RWPE1 (cell line): Measurements from ENCODE around the gene ARNT2.
"Not testable (repeated sequence)": the region's sequence is repeated elsewhere in the genome, so short reads cannot be mapped to it uniquely, and the experiment has no call there.

Experiments used
- CTCF ChIA-PET: fragments of 350-600 bp; sonication (Branson Sonifier 250); formaldehyde crosslinking; extraction: SDS; loops from one replicate; lab custom pipeline; 2021; lab: Yijun Ruan, JAX
- POLR2A ChIA-PET: fragments of 400-600 bp; formaldehyde crosslinking; extraction: SDS; loops from one replicate; lab custom pipeline; 2020; ENCODE audit warnings: antibody characterized with exemption; ENCODE audit not compliant: low non-redundant PET; lab: Yijun Ruan, JAX
- DNase-seq: peaks from one replicate; pipeline ENCODE4 v3.0.0; 2012; ENCODE audit warnings: low spot score
- H3K27ac ChIP-seq: fragments of 450-650 bp; 2 replicates; pipeline ENCODE4 v1.5.1; 2017
- CTCF ChIP-seq: fragments of 450-650 bp; conservative IDR thresholded peaks from 2 replicates; pipeline ENCODE4 v1.5.1; 2017; ENCODE audit warnings: low read depth, mild to moderate bottlenecking

ARNT2 gene

GRCh38 chr15:80638553-80639167 is 234.5 kb downstream of the ARNT2 start:
- TF ChIP-seq CTCF, result no peak
- no peak for DNase-seq
- ChIA-PET CTCF (interaction anchor here (0.6 kb wide), 1 partner anchor 680 kb away, joined by 3 read pairs; no protein-coding TSS in a partner anchor), POLR2A (no interaction called here)
- no peak overlapping the region for H3K27ac ChIP-seq

- POLR2A ChIA-PET, result no interaction called here
- DNase-seq, result no peak
- CTCF ChIA-PET, result interaction anchor here (0.6 kb wide), 1 partner anchor 619 kb away, joined by 4 read pairs; no protein-coding TSS in a partner anchor
- no peak for TF ChIP-seq CTCF
- no peak overlapping the region for H3K27ac ChIP-seq
These were observed 235.0 kb downstream of the ARNT2 start for GRCh38 chr15:80639168-80639555.

GRCh38 chr15:80640531-80641121 is 236.4 kb downstream of the ARNT2 start:
- ChIA-PET POLR2A (no interaction called here), CTCF (no interaction called here)
- no peak for TF ChIP-seq CTCF
- H3K27ac ChIP-seq, result no peak overlapping the region
- DNase-seq, result no peak

DNA sequence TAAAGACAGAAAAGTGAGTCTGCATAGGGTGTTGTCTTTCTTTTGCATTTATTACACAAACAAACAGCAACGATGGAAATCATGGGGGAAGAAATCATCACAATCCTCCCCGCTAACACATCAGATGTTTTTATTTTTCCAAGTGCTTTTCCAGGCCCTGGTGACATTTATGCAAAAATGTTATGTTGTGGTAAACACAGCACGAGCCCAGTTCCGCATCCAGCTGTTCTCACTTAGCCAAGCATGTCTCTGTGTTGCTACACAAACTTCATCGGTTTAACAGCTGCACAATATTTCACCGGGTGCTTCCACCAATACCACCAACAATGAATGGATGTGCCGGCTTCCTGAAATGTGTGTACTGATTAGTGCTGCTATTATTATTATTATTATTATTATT is 237.2 kb downstream of the ARNT2 start:
- TF ChIP-seq CTCF, result no peak
- POLR2A ChIA-PET, result no interaction called here
- DNase-seq, result no peak
- H3K27ac ChIP-seq, result no peak overlapping the region
- CTCF ChIA-PET, result interaction anchor here (0.6 kb wide), 1 partner anchor 136 kb away, joined by 5 read pairs; no protein-coding TSS in a partner anchor

DNA sequence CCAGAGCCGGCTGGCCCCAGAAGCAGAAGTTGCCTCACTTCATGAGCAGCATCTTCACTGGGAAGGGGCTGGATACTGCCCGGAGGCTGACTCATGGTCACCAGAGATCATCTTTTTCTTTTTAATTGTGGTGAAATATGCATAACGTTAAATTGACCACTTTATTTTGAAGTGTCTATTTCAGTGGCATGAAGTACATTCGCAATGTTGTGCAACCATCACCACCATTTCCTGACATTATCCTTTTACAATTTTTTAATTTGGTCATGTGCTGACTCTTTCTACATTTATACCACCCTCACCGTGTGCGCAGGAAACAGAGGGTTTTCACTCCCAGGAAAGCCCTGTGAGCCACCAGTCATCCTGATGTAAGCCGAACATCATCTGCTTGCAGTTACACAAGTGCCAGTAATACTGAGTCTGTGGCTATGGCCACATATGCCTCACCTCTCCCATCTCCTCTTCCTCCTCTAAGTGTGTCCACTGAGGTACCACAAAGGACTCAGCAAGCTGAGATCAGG is 239.3 kb downstream of the ARNT2 start:
- ChIA-PET POLR2A (no interaction called here), CTCF (no interaction called here)
- no peak for TF ChIP-seq CTCF
- DNase-seq, result no peak
- H3K27ac ChIP-seq, result no peak overlapping the region

DNA sequence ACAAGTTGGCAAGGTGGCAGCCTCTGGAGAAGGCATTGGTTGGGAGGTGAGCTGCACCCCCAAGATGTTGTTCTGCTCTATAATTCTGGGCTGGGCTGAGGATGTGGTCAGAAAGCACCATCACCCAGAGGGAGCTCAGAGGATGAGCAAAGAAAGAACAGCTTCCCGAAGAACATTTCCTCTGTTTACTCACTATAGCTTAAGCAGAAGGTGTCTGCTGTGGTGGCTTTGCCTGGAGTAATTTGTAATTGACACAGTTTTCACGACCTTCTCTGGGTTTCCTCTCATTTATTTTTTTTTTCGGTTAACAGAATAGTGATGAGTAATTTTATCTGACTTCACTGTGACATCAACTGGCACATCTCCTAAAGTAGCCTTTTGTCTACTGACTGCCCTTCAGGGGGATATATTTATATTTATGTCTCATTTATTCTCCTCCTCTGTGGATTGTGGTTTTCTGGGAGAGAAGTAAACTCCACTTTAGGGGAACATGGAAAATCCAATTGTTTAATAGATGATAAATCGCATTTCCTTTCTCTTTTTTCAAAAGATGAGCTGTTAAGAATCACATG is 241.4 kb downstream of the ARNT2 start:
- no peak overlapping the region for H3K27ac ChIP-seq
- DNase-seq, result no peak
- TF ChIP-seq CTCF, result no peak
- ChIA-PET CTCF (interaction anchor here (0.6 kb wide), 1 partner anchor 189 kb away, joined by 5 read pairs; no protein-coding TSS in a partner anchor), POLR2A (no interaction called here)

- CTCF ChIA-PET, POLR2A ChIA-PET, H3K27ac ChIP-seq: not testable (repeated sequence)
These were observed 243.2 kb downstream of the ARNT2 start for GRCh38 chr15:80647424-80647823.

More at GRCh38 chr15:80647424-80647823, 243.2 kb downstream of the ARNT2 start:
- not testable (repeated sequence) for DNase-seq
